ENCODE results near the gene DAZAP1.
"Not testable (repeated sequence)": the region's sequence is repeated elsewhere in the genome, so short reads cannot be mapped to it uniquely, and the experiment has no call there.

The DAZAP1 gene

GRCh38 chr19:1411255-1412191 is 4.1 kb downstream of the DAZAP1 start:
- no peak for DNase-seq

- DNase-seq, result no peak
Observed at GRCh38 chr19:1412323-1412923, 5.0 kb downstream of the DAZAP1 start.

- DNase-seq, result no peak
Observed at GRCh38 chr19:1412995-1413800, 5.8 kb downstream of the DAZAP1 start.

- DNase-seq, result no peak
Observed at GRCh38 chr19:1416014-1416841, 8.8 kb downstream of the DAZAP1 start.

- DNase-seq, result no peak
Observed at GRCh38 chr19:1417145-1417544, 9.8 kb downstream of the DAZAP1 start.

- no peak for DNase-seq
Observed at GRCh38 chr19:1417681-1418495, 10.5 kb downstream of the DAZAP1 start.

- no peak for DNase-seq
Observed at GRCh38 chr19:1418496-1418775, 11.1 kb downstream of the DAZAP1 start.

- no peak for DNase-seq
Observed at GRCh38 chr19:1418951-1419738, 11.8 kb downstream of the DAZAP1 start.

- DNase-seq, result not testable (repeated sequence)
Observed at GRCh38 chr19:1420085-1420484, 12.7 kb downstream of the DAZAP1 start.

GRCh38 chr19:1420590-1420989 is 13.2 kb downstream of the DAZAP1 start:
- no peak for DNase-seq

GRCh38 chr19:1421218-1421957 is 14.0 kb downstream of the DAZAP1 start:
- DNase-seq, result no peak

- DNase-seq, result no peak
Observed at GRCh38 chr19:1421958-1422305, 14.5 kb downstream of the DAZAP1 start.

GRCh38 chr19:1422360-1422759 is 15.0 kb downstream of the DAZAP1 start:
- no peak for DNase-seq

- DNase-seq, result no peak
Observed at GRCh38 chr19:1422943-1423342, 15.6 kb downstream of the DAZAP1 start.

GRCh38 chr19:1423436-1424191 is 16.2 kb downstream of the DAZAP1 start:
- no peak for DNase-seq

GRCh38 chr19:1424192-1424955 is 17.0 kb downstream of the DAZAP1 start:
- DNase-seq, result no peak

- DNase-seq, result no peak
Observed at GRCh38 chr19:1425102-1425837, 17.9 kb downstream of the DAZAP1 start.

GRCh38 chr19:1425902-1426301 is 18.5 kb downstream of the DAZAP1 start:
- DNase-seq, result no peak

All from right hindlimb (tissue), 1 donor.